COLO668 (cell line): ENCODE data around the gene ALDH3B2.
"Not testable (repeated sequence)": the region's sequence is repeated elsewhere in the genome, so short reads cannot be mapped to it uniquely, and the experiment has no call there.

Experiments
- DNase-seq: peaks from one replicate; lab custom pipeline; 2025; ENCODE audit not compliant: unreplicated experiment; lab: John Stamatoyannopoulos, UW

Gene ALDH3B2

DNA sequence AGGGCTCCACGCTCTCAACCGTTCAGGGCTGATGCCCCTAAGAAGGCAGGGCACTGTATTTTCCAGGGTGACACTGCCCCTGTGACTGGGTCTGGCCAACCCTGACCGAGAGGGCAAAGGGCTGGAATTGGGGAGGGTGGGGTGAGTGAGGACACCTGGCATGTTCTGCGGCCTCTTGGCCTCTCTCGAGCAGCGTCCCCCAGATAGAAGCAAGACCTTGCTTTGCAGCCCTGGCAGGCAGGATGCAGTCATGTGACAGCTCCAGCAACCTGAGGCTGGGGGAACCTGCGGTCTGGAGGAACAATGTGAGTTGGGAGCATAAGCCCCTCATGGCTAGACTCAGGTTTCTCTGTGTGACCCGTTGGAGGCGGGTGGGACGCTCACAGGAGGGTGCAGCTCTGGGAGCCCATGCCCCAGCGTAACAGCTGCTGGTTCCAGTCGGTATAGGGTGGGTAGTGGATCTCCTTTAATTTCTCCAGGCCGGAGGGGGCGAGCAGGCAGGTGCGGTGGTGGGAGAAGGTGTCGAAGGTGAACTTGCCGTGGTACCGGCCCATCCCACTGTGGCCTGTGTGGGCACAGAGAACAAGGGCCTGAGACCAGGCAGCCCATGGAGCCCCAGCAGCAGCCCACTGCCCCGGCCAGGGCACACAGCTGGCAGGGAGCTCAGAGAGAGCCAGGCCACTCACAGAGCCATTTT is 11.4 kb downstream of the ALDH3B2 start:
- no peak for DNase-seq

DNA sequence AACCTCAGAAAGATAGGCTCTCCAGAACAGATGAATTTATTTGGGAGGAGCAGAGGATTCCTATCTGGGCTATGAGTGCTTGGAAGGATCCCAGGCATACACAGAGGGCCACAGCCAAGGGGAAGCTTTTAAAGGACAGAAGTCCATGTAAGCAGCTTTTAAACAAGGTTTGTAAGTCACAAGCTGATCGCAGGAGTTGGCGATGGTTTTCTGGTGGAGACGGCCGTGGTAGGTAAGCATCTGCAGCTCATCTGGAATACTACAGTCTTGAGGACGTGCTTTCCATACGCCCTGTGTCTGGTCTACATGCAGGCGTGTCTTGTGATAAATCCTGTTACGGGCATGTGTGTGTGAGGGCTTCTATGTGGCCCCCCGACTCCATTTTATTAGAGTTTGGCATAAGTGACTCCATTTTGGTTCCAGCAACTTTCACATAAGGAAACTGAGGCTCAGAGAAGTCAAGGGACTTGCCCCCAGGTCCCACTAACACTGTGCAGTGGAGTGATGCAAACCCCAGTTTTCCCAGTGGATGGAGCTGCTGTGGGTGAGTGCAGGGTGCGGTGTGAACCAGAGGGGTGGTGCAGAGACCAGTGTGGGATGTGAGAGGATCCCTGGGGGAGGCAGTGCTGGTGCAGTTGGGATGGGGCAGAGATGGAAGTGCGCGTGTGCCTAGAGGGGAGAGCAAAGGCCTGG is 12.1 kb downstream of the ALDH3B2 start:
- DNase-seq, result no peak

DNA sequence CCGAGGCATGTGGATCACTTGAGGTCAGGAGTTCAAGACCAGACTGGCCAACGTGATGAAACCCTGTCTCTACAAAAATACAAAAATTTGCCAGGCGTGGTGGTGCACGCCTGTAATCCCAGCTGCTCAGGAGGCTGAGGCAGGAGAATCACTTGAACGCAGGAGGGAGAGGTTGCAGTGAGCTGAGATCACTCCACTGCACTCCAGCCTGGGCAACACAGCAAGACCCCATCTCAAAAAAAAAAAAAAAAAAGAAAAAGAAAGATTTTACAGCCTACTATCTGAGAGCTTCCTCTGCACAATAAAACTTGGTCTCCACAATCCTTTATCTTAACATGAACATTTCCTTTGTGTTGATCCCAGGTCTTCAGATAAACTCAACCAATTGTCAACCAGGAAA is 13.7 kb downstream of the ALDH3B2 start:
- DNase-seq, result not testable (repeated sequence)

DNA sequence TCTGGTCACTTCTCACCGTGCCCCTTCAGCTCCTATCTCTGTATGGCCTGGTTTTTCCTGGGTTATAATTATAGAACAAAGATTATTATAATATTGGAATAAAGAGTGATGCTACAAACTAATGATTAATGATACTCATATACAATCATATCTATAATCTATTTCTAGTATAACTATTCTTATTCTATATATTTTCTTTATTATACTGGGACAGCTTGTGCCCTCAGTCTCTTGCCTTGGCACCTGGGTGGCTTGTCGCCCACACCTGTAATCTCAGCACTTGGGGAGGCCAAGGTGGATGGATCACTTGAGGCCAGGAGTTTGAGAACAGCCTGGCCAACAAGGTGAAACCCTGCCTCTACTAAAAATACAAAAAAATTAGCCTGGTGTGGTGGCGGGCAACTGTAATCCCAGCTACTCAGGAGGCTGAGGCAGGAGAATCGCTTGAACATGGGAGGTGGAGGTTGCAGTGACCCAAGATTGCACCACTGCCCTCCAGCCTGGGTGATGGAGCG is 14.7 kb downstream of the ALDH3B2 start:
- not testable (repeated sequence) for DNase-seq

DNA sequence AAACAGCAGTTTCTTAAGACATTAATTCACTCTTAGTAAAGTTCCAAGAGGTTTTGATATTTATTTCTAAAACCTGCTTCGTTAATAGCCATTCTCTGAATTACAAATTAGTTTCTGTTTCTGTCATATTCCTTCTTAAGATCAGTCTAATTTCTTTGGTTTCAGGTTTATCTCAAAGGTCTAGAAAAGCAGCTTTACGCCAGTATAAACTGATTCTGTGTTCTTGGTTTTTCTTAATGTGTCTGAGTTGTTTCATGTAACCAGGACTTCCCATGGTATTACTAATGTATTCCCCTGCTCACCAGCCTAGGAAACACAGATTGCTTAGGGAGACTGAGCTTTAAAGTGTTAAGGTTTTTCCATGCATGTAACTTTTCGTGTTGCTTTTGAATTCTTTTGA is 17.1 kb downstream of the ALDH3B2 start:
- DNase-seq, result no peak

DNA sequence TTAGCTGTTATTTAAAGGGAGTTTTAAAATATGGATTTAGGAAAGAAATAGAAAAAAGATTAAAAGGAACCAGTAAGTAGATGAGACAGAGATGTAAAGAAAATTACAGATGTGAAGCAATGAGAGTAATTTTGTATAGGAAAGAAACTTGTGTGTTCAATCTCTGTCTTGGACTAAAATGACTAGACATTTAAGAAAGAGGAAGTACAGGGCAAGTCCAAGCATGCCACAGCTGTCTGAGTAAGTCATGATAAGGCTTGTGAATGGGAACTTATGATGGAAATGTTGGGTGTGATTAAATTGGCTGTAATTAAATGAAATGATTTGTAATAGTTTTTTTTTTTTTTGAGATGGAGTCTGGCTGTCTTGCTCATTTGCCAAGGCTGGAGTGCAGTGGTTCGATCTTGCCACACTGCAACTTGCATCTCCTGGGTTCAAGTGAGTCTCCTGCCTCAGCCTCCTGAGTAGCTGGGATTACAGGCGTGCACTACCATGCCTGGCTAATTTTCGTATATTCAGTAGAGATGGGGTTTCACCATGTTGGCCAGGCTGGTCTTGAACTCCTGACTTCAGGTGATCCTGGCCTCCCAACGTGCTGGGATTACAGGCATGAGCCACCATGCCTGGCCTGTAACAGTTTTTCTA is 18.0 kb downstream of the ALDH3B2 start:
- DNase-seq, result no peak

DNA sequence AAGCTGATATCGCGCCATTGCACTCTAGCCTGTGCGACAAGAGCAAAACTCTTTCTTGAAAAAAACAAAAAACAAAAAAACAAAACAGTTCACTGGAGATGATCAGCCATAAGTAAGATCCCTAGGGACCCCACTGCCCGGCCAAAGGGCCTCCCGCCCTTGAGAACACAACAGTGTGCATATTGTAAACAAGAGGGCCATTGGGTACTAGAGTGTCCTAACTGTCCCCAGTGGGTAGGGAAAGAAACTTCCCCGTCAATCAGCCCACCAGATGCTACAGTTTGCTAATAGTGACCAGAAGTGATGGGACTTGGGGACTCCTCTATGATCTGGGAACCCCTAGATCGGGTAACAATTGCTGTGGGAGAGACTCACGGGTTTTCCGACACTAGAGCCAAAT is 20.2 kb downstream of the ALDH3B2 start:
- no peak for DNase-seq

DNA sequence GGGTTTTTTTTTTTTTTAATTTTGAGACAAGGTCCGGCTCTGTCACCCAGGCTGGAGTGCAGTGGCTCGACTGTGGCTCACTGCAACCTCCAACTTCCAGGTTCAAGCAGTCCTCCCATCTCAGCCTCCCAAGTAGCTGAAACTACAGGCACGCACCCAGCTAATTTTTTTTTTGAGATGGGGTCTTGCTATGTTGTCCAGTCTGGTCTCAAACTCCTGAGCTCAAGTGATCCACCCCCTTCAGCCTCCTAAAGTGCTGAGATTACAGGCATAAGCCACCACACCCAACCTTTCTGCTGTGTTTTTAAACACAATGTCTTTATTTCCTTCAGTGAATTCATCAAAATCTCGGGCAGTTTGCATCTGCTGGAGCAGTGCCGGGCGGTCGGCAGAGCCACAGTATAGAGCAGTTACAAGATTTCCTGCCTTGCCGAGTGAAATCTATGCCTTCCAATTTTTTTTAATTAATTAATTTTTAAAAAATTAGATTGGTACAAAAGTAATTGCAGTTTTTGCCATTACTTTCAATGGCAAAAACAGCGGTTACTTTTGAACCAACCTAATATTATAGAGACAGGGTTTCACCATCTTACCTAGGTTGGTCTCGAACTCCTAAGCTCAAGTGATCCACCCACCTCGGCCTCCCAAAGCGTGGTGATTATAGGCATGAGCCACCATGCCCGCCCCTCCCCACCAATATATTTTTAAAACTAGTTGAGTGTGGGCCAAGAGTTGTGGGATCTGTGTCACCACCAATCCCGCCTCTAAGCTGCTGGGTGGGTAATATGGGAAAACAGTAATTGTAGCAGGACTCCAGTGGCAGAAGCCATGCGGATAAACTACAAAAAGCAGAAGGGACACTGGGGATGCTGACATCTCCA is 21.2 kb downstream of the ALDH3B2 start:
- DNase-seq, result no peak

DNA sequence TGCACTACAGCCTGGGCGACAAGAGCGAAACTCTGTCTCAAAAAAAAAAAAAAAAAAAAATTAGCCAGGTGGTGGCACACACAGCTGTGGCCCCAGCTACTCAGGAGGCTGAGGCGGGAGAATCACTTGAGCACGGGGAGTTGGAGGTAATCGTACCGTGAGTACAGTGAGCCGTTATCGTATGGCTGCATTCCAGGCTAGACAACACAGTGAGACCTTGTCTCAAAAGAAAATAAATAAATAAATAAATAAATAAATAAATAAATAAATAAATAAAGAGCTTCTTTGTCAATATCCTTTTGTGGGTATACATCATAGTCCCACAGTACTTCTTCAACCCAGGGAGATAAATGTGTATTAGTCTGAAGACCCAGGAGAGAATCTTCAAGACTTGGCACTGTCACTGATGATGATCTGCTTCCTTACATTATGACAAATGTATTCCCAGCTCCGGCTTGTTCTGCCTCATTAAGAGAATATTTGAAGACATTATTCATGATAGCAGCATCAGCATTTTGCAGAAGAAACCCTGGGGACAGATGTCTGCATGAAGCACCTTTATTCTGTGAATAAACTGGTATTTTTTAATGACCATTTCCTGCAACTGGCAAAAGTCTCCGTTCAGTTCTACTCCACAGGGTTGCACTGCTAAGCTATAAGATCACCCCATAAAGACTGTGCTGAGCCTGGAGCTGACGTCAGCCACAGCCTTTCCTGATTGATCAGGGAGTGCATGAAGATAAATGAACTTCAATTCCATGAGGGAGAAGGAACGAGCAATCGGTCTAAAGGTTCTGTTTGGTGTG is 22.2 kb downstream of the ALDH3B2 start:
- DNase-seq, result no peak

DNA sequence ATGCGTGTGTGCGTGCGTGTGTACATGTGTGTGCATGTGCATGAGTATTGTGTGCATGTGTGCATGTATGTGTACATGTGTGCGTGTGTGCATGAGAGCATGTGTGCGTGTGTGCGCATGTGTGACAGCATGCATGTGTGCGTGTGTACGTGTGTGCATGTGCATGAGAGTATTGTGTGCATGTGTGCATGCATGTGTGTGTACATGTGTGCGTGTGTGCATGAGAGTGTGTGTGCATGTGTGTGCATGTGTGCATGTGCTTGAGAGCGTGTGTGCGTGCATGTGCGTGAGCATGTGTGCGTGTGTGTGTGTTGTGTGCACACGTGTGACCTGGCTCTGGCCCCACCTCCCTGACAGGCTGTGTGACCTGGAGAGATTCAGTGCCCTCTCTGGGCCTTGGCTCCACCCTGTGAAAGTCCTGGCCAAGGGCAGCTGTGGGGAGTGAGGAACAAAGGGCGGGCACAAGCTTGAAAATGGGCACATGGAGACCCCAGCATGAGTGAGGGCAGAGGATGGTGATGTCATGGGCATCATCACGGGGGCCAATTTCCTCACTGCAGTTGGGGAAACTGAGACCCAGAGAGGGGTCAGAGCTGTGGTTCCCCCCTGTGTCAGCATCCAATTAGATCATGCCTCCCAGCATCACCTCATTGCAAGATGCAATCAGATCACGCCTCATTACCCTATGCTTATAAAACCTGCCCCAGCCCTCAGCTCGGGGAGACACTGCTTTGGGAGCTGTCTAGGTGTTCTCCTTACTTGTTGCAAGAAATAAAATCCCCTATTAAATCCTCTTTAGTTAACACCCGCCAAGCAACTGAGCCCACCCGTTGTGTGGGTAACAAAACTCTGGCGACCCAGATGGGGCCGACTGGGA is 24.6 kb downstream of the ALDH3B2 start:
- no peak for DNase-seq

DNA sequence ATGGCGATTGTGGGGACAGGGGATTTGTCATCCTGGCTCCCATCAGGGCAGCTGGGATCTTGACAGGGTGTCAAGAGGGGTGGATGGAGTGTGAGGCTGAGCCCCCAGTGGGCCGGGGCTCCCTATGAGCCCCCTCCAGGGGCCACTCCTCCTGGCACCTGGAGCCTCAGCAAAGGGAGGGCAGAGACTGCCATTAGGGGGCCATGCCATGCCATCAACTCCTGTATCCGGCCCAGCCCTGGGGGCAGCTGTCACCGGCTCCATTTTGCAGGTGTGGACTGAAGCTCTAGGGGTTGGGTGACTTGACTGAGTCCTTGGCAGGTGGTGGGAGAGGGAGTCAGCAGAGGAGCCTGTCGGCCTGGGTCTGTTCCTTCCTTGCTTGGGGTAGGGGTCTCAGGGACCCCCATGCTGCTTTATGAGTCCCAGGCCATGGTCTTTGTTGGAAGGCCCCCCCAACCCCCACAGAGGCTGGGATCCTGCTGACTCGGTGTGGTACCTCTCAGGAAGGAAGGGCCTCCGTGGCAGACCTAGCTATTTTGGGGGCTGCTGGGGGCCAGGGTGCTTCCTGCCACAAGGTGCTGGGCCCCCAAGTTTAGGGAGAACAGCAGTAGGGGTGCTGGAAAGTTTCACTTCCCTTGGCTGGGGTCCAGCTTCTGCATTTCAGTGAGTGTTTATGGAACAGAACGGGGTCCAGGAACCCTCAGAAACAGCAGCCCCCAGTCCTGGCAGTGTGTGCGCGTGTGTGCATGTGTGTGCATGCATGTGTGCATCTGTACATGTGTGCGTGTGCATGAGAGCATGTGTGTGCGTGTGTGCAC is 25.4 kb downstream of the ALDH3B2 start:
- no peak for DNase-seq

DNA sequence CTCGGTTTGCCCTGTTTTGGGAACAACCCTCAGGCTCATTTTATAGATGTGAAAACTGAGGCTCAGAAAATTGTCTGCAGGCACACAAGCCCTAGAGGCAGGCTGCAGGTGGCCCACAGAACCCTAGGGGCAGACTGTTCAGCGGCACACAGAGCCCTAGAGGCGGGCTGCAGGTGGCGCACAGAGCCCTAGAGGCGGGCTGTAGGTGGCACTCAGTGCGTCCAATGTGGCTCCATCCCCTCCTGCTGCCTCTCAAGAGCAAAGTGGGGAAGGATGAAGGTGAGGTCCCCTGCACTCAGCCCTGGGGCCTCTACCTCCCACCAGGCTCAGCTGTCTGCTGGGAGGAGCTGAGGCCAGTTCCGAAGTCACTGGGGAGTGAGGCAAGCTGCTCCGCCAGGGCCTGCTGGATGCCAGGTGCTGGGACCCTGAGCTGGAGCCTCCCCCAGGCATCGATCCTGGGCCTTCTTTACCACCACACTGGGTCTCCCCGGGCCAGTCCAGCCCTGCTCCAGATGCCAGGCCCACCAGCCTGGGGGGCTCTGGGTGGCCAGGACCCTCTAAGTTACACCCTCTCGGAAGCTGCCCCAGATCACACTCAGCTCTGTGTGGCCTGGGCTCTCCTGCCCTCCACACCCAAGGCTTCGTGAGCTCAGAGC is 26.2 kb downstream of the ALDH3B2 start:
- DNase-seq, result peak; percentile 71

DNA sequence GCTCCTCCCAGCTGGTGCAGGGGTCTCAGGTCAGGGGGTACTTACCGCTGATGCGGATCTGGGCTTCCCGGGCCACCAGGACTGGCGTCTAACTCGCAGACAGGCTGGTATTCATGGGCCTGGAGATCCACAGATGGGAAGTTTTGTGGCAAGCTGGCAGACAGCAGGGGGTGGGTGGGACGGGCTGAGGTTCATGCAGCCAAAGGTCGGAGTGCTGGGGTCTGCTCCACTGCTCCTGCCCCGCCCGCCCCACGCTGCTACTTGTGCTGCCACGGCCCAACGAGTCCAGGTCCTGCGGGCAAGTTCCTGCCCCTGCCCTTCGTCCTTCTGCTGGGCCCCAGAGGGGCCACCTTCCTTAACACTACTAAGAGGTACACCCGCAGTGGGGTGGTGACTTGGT is 27.0 kb downstream of the ALDH3B2 start:
- DNase-seq, result no peak

DNA sequence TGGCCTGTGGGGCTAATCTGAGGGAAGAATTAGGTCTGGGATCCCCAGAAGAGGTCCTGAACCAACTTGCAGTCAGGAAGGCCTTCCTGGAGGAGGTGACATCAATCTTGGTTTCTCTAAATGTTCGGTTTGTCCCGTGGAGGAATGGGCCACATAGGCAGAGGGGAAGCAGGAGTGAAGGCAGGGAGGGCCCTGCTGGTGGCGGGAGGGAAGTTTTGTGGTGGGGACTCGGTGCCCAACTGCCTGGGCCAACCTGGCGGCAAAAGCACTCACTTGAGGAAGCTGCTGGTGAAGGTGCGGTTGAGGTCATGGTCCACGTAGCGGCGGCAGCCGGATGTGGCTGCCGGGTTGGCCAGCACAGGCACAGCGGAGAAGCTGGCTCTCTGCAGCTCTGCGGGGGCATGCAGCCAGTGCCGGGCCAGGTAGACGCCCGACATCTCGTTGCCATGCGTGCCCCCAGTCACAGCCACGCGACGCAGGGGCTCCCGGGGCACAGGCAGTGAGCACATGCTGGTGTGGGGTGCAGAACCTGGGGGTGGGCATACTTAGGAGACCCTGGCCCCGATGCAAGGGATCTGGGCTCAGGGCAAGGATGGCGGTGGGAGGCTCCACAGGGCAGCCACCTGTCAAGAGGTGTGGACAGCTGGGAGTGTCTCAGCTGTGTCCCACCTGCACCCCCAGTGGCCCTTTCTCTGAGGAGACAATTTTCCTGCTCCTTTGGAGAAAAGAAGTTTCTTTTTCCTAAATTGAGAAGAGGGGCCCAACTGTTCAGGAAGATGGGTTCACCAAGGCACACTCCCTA is 27.7 kb downstream of the ALDH3B2 start:
- DNase-seq, result no peak

DNA sequence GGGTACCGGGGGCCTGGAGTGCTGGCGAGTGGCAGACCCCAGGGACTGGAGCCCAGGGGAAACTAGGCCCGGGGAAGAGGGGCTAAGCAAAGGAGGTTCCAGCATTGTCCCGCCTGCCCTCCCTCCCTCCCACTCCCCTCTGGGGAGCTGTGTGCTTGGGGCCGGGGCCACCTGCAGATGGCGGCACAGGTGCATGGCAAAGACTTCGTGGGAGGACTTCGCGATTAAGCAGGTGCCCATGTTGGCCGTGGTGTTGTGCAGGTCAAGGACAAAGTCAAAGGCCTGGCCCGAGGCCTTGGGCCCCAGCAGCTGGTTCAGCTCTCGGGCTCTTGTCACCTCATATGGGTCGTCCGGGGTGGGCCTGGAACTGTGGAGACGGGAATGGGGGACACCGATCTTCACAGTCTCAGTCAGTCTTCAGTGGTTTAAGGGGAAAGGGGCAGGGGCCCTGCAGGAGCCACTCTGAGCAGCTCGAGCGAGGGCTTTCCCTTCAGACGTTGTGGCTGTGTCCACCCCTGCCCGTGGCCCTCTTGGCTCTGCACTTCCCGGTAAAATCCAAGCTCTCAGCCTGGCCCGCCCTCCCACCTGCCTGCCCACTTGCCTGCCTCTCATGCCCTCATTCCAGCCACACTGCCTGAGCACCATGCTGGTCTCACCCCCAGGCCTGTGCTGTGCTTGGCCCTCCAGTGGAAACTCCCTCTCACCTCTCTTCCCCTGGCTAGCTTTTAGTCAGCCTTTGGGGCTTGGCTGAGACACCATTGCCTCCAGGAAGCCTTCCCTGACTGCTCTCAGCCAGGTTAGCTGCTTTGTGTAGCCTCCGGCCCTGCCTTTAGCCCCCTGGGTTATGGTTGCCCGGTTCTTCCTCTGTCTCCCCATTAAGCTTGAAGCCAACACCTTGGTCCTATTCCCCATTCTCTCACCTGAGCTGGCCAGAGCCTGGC is 28.6 kb downstream of the ALDH3B2 start:
- no peak for DNase-seq
